PC-9 (cell line): ENCODE measurements around the gene SHISA9.

Source experiments
- CTCF ChIP-seq: fragments of 200-600 bp; sonication (generic); conservative IDR thresholded peaks from 2 replicates; pipeline ENCODE4 v1.6.1; 2017; ENCODE audit warnings: mixed run types, antibody characterized with exemption, mild to moderate bottlenecking, moderate library complexity
- EZH2 ChIP-seq: fragments of 200-600 bp; sonication (generic); IDR thresholded peaks from 2 replicates; pipeline ENCODE4 v1.8.0; 2017; ENCODE audit warnings: antibody characterized with exemption, low read depth

GRCh38 chr16:13148294-13148693 lies 246.9 kb downstream of the SHISA9 start:
- no peak for TF ChIP-seq CTCF
- no peak for TF ChIP-seq EZH2
